Lower leg skin (tissue), 3 donors: Measurements from ENCODE around the gene GRIFIN.

ENCODE experiments used
- POLR2A ChIP-seq, 2 donors: fragments of 450-650 bp; IDR thresholded peaks; one replicate each; pipeline ENCODE4 v1.6.1; 2016 to 2017; ENCODE audit warnings: antibody characterized with exemption in 2 of 2, mild to moderate bottlenecking in 1 of 2, moderate library complexity in 1 of 2
- TF ChIP-seq, protein P1 (sequence below), 3 donors: fragments of 450-650 bp; IDR thresholded peaks; one replicate each; pipeline ENCODE4 v1.5.1; 2016; ENCODE audit warnings: antibody characterized with exemption in 3 of 3, mild to moderate bottlenecking in 3 of 3, moderate library complexity in 2 of 3

DNA sequence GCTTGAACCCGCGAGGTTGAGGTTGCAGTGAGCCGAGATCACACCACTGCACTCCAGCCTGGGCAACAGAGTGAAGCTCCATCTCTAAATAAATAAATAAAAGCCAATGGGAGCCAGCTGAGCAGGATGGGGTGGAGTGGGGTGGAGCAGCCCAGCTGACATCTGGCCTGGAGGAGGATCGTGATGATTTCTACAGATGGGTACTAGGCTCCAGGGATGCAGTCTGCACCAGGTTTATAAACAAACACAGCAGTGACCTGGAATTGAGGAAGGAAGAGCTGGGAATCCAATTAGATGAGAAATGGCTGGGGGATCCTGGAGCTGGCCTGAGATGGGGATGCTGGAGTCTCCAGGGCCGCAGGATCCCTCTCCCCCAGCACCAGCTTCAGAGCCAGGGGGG lies 7.3 kb upstream of the GRIFIN start:
- TF ChIP-seq, protein P1, sequence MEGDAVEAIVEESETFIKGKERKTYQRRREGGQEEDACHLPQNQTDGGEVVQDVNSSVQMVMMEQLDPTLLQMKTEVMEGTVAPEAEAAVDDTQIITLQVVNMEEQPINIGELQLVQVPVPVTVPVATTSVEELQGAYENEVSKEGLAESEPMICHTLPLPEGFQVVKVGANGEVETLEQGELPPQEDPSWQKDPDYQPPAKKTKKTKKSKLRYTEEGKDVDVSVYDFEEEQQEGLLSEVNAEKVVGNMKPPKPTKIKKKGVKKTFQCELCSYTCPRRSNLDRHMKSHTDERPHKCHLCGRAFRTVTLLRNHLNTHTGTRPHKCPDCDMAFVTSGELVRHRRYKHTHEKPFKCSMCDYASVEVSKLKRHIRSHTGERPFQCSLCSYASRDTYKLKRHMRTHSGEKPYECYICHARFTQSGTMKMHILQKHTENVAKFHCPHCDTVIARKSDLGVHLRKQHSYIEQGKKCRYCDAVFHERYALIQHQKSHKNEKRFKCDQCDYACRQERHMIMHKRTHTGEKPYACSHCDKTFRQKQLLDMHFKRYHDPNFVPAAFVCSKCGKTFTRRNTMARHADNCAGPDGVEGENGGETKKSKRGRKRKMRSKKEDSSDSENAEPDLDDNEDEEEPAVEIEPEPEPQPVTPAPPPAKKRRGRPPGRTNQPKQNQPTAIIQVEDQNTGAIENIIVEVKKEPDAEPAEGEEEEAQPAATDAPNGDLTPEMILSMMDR (IDR thresholded peaks at IDR 0.05), result no peak
- TF ChIP-seq POLR2A (IDR thresholded peaks at IDR 0.05), result no peak
